IPS DF 6.9 (cell line): ENCODE results near the gene TOP2B.

ENCODE experiments used
- DNase-seq: peaks from one replicate; pipeline ENCODE4 v3.0.0-alpha.2; 2013; ENCODE audit warnings: low read depth, low spot score
- H3K27ac ChIP-seq: one replicate; pipeline ENCODE4 v1.5.1; 2013; ENCODE audit warnings: low read length, control low read depth
- H3K27me3 ChIP-seq: 2 replicates; pipeline ENCODE4 v1.6.1; 2013; ENCODE audit warnings: mild to moderate bottlenecking, low read length; ENCODE audit not compliant: control insufficient read depth, insufficient read depth
- H3K36me3 ChIP-seq: 2 replicates; pipeline ENCODE4 v1.6.1; 2013; ENCODE audit warnings: low read length; ENCODE audit not compliant: control insufficient read depth, insufficient read depth
- H3K4me1 ChIP-seq: 2 replicates; pipeline ENCODE4 v1.6.1; 2013; ENCODE audit warnings: low read length; ENCODE audit not compliant: control insufficient read depth, insufficient read depth
- H3K4me3 ChIP-seq: 2 replicates; pipeline ENCODE4 v1.5.1; 2013; ENCODE audit warnings: mild to moderate bottlenecking, low read length
- H3K9me3 ChIP-seq: 2 replicates; pipeline ENCODE4 v1.6.1; 2013; ENCODE audit warnings: low read length, inconsistent platforms; ENCODE audit not compliant: control insufficient read depth, insufficient read depth
- WGBS: extraction: QIAGEN DNeasy Blood & Tissue Kit; methylation state at CpG from one replicate; pipeline ENCODE4 v1.1.7; 2013; ENCODE audit warnings: mixed read lengths, missing lambda C conversion rate; ENCODE audit not compliant: insufficient read length, insufficient coverage; 5-methylcytosine and 5-hydroxymethylcytosine counted together

The TOP2B gene

DNA sequence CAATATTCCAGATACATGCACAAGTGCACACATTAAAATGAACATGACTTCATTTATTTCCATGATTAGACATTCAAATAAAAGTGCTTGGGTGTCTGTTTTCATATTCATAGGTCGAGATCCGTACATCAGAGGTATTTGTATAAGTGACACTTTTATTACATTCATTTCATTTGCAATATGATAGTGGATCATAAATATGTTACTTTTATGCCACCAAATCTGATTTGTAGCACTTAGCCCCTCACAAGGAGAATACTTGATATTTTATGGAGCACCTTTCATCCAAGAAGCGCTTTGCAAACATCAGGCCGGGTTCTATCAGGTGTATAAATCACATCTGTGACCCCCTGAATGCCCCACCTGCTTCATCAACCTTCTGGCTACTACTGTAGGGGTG, 100.6 kb downstream of the TOP2B start:
- WGBS = no CpG with 5 or more reads among the region's 4 CpGs
- DNase-seq = no peak
- no peak overlapping the region for H3K27ac ChIP-seq
- no peaks in the 10 kb centered on the region for H3K36me3 ChIP-seq
- H3K4me1 ChIP-seq = no peaks in the 10 kb centered on the region
- no peaks in the 10 kb centered on the region for H3K9me3 ChIP-seq
- no peak overlapping the region for H3K4me3 ChIP-seq
- H3K27me3 ChIP-seq = no peaks in the 10 kb centered on the region

DNA sequence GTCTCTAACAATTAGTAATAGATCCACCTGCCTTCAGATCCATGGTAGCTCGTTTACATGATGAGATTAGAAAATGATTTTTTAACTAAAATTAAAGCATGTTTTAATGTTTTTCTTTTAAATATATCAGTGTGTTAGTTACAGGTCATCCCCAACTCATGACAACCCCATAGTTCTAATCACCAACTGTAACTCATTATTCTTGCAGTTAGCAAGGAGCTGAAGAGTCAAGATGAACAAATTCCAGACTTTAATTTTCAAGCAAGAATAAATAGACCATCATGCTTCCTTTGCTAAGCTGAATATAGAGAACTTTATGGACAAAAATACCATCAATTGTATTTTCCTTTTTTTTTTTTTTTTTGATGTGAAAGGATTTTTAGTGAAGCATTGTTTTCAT, 101.1 kb downstream of the TOP2B start:
- Histone ChIP-seq H3K4me3 (no peak overlapping the region), H3K36me3 (no peaks in the 10 kb centered on the region), H3K27ac (no peak overlapping the region), H3K4me1 (no peaks in the 10 kb centered on the region), H3K9me3 (no peaks in the 10 kb centered on the region), H3K27me3 (no peaks in the 10 kb centered on the region)
- WGBS = no CpG with 5 or more reads among the region's 1 CpG
- DNase-seq = no peak

DNA sequence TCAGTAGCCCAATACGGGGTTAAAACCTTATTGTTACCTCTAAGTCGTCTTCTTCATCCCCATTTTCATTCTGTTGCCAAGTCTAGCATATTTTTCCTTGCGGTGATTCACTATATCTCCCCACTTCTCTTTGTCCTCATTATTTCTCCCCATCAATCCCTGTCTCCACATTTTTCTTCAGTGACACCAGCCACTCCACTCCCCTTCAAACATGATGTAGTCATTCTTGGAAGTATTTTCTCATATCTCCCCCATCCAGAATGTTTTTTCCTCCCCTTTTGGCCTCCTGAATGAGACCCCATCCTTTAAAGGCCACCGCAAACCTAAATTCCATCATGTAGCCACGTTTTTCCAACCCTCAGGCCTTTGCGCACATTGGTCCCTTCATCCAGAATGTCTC, 105.9 kb downstream of the TOP2B start:
- Histone ChIP-seq H3K27me3 (no peaks in the 10 kb centered on the region), H3K4me1 (peaks cover 1% of the 10 kb centered on the region; the same call in 1 of the 2 replicates), H3K36me3 (no peaks in the 10 kb centered on the region), H3K27ac (no peak overlapping the region), H3K4me3 (no peak overlapping the region), H3K9me3 (no peaks in the 10 kb centered on the region)
- WGBS = no CpG with 5 or more reads among the region's 6 CpGs
- no peak for DNase-seq

DNA sequence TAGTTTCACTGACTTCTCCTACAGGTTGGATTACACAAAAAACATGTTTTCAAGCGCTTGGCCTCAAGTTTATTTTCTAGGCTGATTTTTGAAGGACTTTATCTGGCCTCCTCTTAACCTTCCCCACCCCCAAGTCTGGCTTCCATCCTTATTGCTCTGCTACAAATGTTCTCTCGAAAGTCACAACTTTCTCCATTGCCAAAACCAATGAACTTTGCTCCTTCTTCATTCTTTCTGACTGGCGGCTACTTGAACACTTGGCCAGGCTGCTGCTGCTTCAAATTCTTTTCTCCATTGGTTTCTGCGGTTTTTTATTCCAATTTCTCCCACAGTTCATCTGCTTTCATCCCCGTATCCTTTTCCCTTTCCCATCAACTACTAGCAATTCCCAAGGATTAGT, 106.6 kb downstream of the TOP2B start:
- Histone ChIP-seq H3K27me3 (no peaks in the 10 kb centered on the region), H3K4me1 (peaks cover 2% of the 10 kb centered on the region; the same call in 1 of the 2 replicates), H3K36me3 (no peaks in the 10 kb centered on the region), H3K9me3 (no peaks in the 10 kb centered on the region), H3K4me3 (no peak overlapping the region), H3K27ac (no peak overlapping the region)
- no peak for DNase-seq
- WGBS = no CpG with 5 or more reads among the region's 5 CpGs

DNA sequence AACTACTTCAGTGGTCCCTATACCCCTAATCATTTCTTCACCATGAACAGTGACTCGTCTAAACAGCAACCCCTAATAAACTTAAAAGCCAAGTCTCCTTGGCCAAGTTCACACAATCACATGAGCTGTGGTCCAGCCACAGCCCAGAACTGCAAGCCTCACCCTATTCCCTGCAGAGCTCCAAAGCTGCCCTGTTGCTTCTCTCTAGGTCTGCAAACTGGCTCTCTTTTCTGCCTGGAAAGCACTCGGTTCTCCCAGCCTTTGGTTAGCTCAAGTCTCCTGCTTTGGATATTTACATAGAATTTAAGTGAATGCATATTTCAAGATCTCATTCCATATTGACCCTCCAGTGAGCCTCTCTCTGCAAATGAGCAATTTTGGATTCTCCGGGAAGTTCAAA, 107.0 kb downstream of the TOP2B start:
- no peak for DNase-seq
- Histone ChIP-seq H3K27me3 (no peaks in the 10 kb centered on the region), H3K4me1 (peaks cover 2% of the 10 kb centered on the region; the same call in 1 of the 2 replicates), H3K4me3 (no peak overlapping the region), H3K27ac (no peak overlapping the region), H3K36me3 (no peaks in the 10 kb centered on the region), H3K9me3 (no peaks in the 10 kb centered on the region)
- no CpG with 5 or more reads among the region's 3 CpGs for WGBS

DNA sequence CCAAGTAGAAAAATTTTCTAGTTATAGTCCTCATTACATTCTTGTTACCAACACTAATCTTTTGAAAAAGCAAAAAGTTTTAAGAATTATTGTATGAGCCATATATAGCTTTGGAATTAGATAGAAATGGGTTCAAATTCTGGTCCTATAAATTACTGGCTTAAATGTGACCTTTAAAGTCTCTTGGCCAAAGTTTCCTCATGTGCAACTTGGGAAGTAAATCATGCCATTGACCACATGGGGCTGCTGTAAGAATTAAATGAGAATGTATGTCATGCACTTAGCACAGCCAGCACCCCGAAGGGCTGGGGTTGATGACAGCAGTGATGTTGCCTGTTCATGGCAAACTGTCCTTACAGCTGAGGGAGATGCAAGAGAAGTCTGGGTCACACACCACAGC, 108.3 kb downstream of the TOP2B start:
- no peak overlapping the region for H3K27ac ChIP-seq
- no peak overlapping the region for H3K4me3 ChIP-seq
- H3K27me3 ChIP-seq = no peaks in the 10 kb centered on the region
- WGBS = no CpG with 5 or more reads among the region's 1 CpG
- H3K36me3 ChIP-seq = no peaks in the 10 kb centered on the region
- H3K4me1 ChIP-seq = peaks cover 2% of the 10 kb centered on the region; the same call in 1 of the 2 replicates
- no peak for DNase-seq
- H3K9me3 ChIP-seq = no peaks in the 10 kb centered on the region

DNA sequence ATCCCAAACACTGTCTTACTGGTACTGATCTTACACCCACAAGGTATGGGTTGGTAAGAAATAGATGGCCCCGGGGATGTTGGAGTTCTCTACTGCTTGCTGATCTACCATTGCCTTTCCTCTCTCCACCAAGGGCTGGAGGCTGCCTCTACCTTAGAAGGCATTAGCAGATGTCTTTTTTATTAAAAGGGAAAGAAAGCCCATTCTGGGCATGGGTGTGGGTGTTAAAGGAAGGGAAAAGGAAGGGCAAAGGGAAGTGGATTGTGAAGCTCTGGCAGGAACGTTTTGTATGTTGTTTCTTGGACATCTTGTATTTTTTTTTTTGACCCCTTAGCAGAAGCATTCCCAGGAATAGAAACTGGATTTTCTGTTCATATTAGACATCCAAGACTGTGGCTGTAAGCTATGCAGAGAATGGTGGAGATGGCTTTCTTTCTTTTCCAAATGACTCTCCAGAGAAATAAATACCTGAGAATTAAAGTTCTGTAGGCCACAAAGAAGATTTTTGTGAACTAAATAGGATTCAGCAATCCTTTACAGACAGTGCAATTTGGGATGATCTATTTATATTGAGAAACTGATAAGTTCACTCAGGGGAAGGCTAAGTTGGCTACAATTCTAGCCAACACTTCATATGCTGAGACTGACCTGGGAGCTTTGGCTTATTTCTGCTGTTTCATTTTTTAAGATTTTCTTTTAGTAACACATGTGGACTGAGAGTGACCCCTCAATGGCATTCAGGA, 108.8 kb downstream of the TOP2B start:
- Histone ChIP-seq H3K4me3 (no peak overlapping the region), H3K4me1 (peaks cover 2% of the 10 kb centered on the region; the same call in 1 of the 2 replicates), H3K27ac (no peak overlapping the region), H3K9me3 (no peaks in the 10 kb centered on the region), H3K36me3 (no peaks in the 10 kb centered on the region), H3K27me3 (no peaks in the 10 kb centered on the region)
- no CpG with 5 or more reads among the region's 2 CpGs for WGBS
- DNase-seq = no peak

DNA sequence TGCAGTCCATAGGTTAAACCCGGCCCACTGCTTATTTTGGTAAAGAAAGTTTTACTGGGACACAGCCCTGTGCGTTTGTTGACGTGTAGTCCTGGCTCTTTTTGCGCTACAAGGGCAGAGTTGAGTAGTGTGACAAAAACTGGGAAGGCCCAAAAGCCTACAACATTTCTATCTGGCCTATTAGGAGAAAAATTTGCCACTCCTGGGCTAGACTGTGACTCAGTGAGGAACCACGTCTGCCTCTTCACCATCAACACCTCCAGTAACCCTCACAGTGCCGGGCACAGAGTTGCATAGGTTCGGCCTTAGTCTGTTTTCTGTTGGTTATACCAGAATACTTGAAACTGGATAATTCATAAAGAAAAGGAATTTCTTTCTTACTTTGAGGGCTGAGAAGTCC, 110.3 kb downstream of the TOP2B start:
- Histone ChIP-seq H3K4me3 (no peak overlapping the region), H3K27ac (no peak overlapping the region), H3K9me3 (no peaks in the 10 kb centered on the region), H3K4me1 (peaks cover 2% of the 10 kb centered on the region; the same call in 1 of the 2 replicates), H3K36me3 (no peaks in the 10 kb centered on the region), H3K27me3 (no peaks in the 10 kb centered on the region)
- DNase-seq = no peak
- no CpG with 5 or more reads among the region's 7 CpGs for WGBS

DNA sequence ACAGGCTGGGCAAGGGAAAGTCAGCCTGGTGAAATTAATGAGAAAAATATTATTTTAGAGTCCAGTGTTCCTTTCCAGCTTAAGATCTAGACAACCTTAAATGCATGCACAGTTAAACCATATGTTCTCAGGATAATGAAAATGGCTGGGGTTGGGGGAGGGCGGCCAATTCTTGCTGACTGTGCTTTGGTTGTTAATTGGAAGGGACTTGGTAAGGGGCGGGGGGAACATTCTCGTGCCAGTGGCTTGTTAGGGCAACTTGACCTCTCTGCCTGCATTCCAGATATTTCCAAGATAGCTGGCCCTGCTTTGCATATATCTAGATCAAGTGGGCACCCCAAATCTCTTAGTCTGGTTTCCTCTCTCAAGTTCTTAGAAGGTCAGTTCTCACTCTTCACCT, 112.5 kb downstream of the TOP2B start:
- H3K4me1 ChIP-seq = peaks cover 2% of the 10 kb centered on the region; the same call in 1 of the 2 replicates
- no peak for DNase-seq
- no peaks in the 10 kb centered on the region for H3K36me3 ChIP-seq
- no peak overlapping the region for H3K4me3 ChIP-seq
- H3K27ac ChIP-seq = no peak overlapping the region
- whole genome bisulfite sequencing = no CpG with 5 or more reads among the region's 3 CpGs
- H3K27me3 ChIP-seq = no peaks in the 10 kb centered on the region
- H3K9me3 ChIP-seq = no peaks in the 10 kb centered on the region

DNA sequence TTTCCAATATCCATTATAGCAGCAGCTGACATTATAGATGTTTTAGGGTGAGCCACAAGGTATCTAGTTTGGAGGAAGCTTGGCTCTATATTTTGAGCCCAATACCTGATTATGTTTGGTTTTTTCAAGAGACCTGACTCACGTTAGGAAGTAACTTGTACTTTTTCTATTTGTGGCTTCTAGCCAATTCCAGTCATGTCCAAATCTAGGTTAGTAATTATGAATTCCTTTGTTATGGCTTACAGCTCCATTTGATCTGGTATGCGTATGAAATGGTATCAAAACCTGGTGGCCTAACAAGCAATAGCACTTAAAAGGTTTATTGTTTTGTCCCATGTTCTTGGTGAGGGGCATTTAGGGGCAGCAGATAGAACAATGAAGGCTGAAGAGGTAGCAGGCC, 115.9 kb downstream of the TOP2B start:
- Histone ChIP-seq H3K9me3 (no peaks in the 10 kb centered on the region), H3K27ac (no peak overlapping the region), H3K36me3 (no peaks in the 10 kb centered on the region), H3K4me1 (0 out of 2 replicates have a peak, but pooled peaks cover 2% of the 10 kb centered on the region), H3K4me3 (no peak overlapping the region), H3K27me3 (no peaks in the 10 kb centered on the region)
- WGBS = no CpG with 5 or more reads among the region's 2 CpGs
- no peak for DNase-seq
